HUES6 (cell line): Measurements from ENCODE around the gene BICC1.

Experiments used
- H3K27ac ChIP-seq: 2 replicates; pipeline ENCODE4 v1.7.0; 2013; ENCODE audit warnings: low read depth, mild to moderate bottlenecking, low read length, inconsistent platforms
- H3K27me3 ChIP-seq: 2 replicates; pipeline ENCODE4 v1.6.1; 2013; ENCODE audit warnings: low read length; ENCODE audit not compliant: control insufficient read depth, insufficient read depth
- H3K36me3 ChIP-seq: 2 replicates; pipeline ENCODE4 v1.6.1; 2013; ENCODE audit warnings: low read length; ENCODE audit not compliant: control insufficient read depth, insufficient read depth
- H3K4me1 ChIP-seq: 2 replicates; pipeline ENCODE4 v1.6.1; 2013; ENCODE audit warnings: low read length; ENCODE audit not compliant: control insufficient read depth, insufficient read depth
- H3K4me3 ChIP-seq: 2 replicates; pipeline ENCODE4 v1.5.1; 2013; ENCODE audit warnings: low read depth, low read length
- H3K9ac ChIP-seq: one replicate; pipeline ENCODE4 v1.6.1; 2013; ENCODE audit warnings: mild to moderate bottlenecking, low read length
- H3K9me3 ChIP-seq: 2 replicates; pipeline ENCODE4 v1.6.1; 2013; ENCODE audit warnings: low read depth, low read length; ENCODE audit not compliant: control insufficient read depth, insufficient read depth

The BICC1 gene

DNA sequence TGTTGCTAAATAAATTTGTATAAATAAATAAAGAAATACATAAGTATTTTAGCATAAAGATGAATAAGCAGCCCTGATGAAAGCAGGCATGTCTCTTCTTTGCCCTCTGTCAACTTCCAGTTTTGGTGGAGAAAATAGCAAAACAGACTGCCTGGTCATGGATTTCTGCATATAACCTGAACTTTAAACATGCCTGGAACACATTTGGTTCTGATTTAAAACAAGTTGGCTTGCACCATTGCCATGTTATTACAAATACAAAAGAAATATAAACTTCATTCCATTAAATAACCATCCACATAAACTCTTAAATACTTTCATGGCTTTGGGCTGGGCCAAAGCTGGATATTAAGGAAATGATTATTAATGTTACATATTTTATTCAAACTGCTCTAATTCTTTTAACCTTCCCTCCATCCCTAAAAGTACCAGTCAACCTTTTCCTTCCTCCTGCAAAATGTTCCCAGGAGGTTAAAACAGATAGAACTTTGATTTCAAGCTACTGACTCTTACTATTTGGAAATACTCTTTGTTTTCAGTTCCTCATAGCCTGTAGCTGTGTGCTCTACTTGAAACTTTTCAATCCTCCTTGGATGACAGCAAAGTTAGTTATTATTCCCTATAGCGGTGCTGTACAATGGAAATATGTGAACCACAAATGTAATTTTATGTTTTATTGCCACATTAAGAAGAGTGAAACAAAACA lies 96.3 kb downstream of the BICC1 start:
- Histone ChIP-seq H3K9ac (no peak overlapping the region), H3K4me3 (no peak overlapping the region), H3K4me1 (no peaks in the 10 kb centered on the region), H3K27ac (no peak overlapping the region), H3K9me3 (0 out of 2 replicates have a peak, but pooled peaks cover 4% of the 10 kb centered on the region), H3K36me3 (no peaks in the 10 kb centered on the region), H3K27me3 (no peaks in the 10 kb centered on the region)

DNA sequence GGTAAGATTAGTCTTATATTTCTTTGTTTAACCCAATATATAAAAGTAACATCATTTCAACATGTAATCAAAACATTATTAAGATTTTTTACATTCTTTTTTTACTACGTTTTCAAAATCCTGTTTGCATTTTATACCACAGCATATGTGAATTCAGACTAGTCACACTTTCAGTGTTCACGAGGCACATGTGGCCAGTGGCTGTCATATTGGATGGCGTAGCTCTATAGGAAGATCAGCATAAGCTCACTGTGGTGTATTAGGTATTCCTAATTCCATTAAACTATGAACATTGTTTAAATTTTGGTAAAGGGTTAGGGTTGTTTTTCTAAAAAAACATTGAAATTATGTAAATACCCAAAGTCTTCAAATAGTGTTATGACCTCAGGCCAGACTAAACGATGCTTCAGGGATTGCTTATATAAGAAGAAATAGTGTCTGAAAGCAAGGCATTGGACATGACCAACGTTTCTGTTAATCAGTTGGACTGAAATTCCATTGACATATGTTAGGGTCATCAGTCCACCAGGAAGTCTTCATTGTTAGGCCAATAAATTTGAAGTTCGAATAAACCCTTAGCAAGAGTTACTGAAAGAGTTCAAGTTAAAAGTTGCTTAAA lies 97.0 kb downstream of the BICC1 start:
- Histone ChIP-seq H3K27me3 (no peaks in the 10 kb centered on the region), H3K4me3 (no peak overlapping the region), H3K36me3 (no peaks in the 10 kb centered on the region), H3K27ac (no peak overlapping the region), H3K9ac (no peak overlapping the region), H3K4me1 (no peaks in the 10 kb centered on the region), H3K9me3 (0 out of 2 replicates have a peak, but pooled peaks cover 4% of the 10 kb centered on the region)

DNA sequence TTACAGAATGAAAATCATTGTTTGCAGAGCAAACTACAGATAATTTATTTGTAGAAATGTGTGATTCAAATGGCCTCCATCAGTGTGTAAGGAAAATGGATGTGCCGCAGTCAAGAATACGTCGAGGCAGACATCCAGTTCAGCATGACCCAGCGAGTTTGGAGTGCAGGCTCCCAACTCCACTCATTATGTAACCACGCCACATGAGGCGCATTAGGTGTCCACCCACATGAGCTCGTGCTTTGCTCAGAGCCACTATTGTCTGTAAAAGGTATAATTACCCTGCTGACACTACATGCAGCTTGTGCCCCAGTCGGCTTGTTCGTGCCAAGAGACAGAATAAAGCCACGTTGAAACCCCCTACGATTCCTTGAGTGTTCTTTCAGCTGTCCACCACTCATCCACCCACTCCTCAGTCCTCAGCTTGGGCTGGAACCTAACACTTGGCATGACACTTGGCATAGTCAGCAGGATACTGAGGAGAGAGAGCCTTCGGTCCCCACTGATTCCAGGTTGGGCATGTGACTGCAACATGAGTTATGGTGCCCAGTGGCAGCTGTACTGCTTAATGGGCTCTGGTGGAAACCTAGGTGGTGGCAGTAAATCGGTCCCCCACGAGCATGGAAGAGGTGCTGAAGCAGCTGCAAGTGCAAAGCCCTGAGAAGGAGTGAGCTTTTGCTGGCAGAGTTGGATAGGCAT lies 102.7 kb downstream of the BICC1 start:
- H3K9me3 ChIP-seq = no peaks in the 10 kb centered on the region
- no peaks in the 10 kb centered on the region for H3K27me3 ChIP-seq
- H3K27ac ChIP-seq = no peak overlapping the region
- no peak overlapping the region for H3K9ac ChIP-seq
- no peaks in the 10 kb centered on the region for H3K4me1 ChIP-seq
- no peak overlapping the region for H3K4me3 ChIP-seq
- H3K36me3 ChIP-seq = no peaks in the 10 kb centered on the region

DNA sequence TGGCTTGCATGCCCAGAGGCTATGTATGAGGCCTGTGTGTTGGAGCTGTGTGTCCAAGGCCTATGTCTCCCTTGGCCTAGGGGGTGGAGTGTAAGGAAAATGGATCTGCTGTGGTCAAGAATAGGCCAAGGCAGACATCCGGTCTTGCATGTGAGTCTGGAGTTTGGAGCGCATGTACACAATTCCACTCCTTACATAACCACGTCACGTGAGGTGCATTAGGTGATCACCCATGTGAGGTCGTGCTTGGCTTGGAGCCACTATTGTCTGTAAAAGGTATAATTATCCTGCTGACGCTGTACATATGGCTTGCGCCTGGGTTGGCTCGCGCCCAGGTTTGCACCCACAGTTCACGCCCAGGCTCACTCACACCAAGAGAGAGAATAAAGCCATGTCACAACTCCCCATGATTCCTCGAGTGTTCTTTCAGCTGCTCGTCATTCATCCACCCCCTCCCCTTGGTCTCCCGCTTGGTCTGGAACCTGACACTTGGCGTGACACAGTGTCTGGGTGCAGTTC lies 105.5 kb downstream of the BICC1 start:
- no peaks in the 10 kb centered on the region for H3K27me3 ChIP-seq
- H3K9ac ChIP-seq = no peak overlapping the region
- no peak overlapping the region for H3K27ac ChIP-seq
- no peaks in the 10 kb centered on the region for H3K36me3 ChIP-seq
- no peaks in the 10 kb centered on the region for H3K9me3 ChIP-seq
- no peak overlapping the region for H3K4me3 ChIP-seq
- H3K4me1 ChIP-seq = no peaks in the 10 kb centered on the region

DNA sequence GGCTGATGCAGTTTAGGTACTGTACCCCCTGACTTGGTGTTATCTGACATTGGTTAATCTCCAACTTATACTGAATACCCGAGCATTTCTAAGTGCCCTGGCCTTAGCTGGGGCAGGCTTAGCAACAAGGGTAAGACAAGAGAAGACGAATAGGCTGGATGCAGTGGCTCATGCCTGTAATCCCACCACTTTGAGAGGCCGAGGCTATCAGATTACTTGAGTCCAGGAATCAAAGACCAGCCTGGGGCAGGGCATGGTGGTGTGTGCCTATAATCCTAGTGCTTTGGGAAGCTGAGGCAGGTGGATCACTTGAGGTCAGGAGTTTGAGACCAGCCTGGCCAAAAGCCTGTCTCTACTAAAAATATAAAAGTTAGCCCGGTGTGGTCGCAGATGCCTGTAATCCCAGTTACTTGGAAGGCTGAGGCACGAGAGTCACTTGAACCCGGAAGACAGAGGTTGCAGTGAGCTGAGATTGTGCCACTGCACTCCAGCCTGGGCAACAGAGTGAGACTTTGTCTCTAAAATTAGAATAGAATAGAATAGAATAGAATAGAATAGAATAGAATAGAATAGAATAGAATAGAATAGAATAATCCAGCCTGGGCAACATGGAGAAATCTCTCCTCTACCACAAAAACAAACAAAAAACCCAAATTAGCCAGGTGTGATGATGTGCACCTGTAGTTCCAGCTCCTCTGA lies 108.9 kb downstream of the BICC1 start:
- Histone ChIP-seq H3K4me1 (no peaks in the 10 kb centered on the region), H3K27me3 (no peaks in the 10 kb centered on the region), H3K9ac (no peak overlapping the region), H3K27ac (no peak overlapping the region), H3K9me3 (no peaks in the 10 kb centered on the region), H3K4me3 (no peak overlapping the region), H3K36me3 (no peaks in the 10 kb centered on the region)

- H3K36me3 ChIP-seq = no peaks in the 10 kb centered on the region
- H3K4me1 ChIP-seq = no peaks in the 10 kb centered on the region
These were observed 109.6 kb downstream of the BICC1 start for GRCh38 chr10:58622246-58622645.

GRCh38 chr10:58625070-58625469 lies 112.4 kb downstream of the BICC1 start:
- H3K27me3 ChIP-seq = no peaks in the 10 kb centered on the region
- no peaks in the 10 kb centered on the region for H3K9me3 ChIP-seq
- no peaks in the 10 kb centered on the region for H3K36me3 ChIP-seq
- peaks cover 5% of the 10 kb centered on the region for H3K4me1 ChIP-seq
- no peak overlapping the region for H3K27ac ChIP-seq
- H3K4me3 ChIP-seq = no peak overlapping the region
- no peak overlapping the region for H3K9ac ChIP-seq

More at GRCh38 chr10:58622246-58622645, 109.6 kb downstream of the BICC1 start:
- no peak overlapping the region for H3K4me3 ChIP-seq
- H3K9me3 ChIP-seq = no peaks in the 10 kb centered on the region
- no peaks in the 10 kb centered on the region for H3K27me3 ChIP-seq
- no peak overlapping the region for H3K27ac ChIP-seq
- H3K9ac ChIP-seq = no peak overlapping the region

DNA sequence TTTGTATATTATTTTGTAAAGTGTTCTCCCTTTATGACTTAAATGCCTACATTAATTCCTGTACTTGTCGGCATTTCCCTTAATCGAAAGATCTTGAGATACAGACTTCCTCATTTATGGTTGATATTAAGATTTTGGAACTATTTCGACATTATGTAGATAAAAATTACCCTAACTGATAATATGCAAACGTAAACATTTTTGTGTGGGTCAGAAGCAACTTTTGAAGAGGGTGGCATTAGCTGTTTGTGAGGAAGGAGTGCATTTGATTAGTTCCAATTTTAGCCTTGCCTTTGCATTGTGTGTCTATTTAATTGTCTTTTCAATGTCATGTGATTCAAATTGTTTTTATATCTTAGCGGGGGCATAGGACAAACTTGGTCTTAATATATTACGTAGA lies 114.7 kb downstream of the BICC1 start:
- Histone ChIP-seq H3K4me1 (peaks cover 27% of the 10 kb centered on the region), H3K36me3 (no peaks in the 10 kb centered on the region), H3K4me3 (no peak overlapping the region), H3K27me3 (no peaks in the 10 kb centered on the region), H3K9me3 (no peaks in the 10 kb centered on the region), H3K27ac (no peak overlapping the region), H3K9ac (no peak overlapping the region)

- Histone ChIP-seq H3K4me3 (no peak overlapping the region), H3K9ac (no peak overlapping the region), H3K9me3 (no peaks in the 10 kb centered on the region), H3K27me3 (no peaks in the 10 kb centered on the region), H3K27ac (peak overlapping the region; percentile 1; the same call in 1 of the 2 replicates), H3K36me3 (no peaks in the 10 kb centered on the region), H3K4me1 (peaks cover 31% of the 10 kb centered on the region)
These were observed 119.0 kb downstream of the BICC1 start for GRCh38 chr10:58631715-58632114.

GRCh38 chr10:58632216-58632615 lies 119.5 kb downstream of the BICC1 start:
- peaks cover 31% of the 10 kb centered on the region for H3K4me1 ChIP-seq
- no peaks in the 10 kb centered on the region for H3K27me3 ChIP-seq
- no peaks in the 10 kb centered on the region for H3K36me3 ChIP-seq
- H3K9ac ChIP-seq = no peak overlapping the region
- no peaks in the 10 kb centered on the region for H3K9me3 ChIP-seq
- H3K27ac ChIP-seq = no peak overlapping the region
- H3K4me3 ChIP-seq = no peak overlapping the region; the same call in 1 of the 2 replicates
